Bronchial epithelial cell (primary cell): Measurements from ENCODE around the gene NOP14. TPM values are rescaled to one million over a fixed set of nuclear protein-coding genes. Genes with fewer than 3 reads are reported as not detected.

Experiments
- DNase-seq: peaks from one replicate; pipeline ENCODE4 v3.0.0-alpha.2; 2010; ENCODE audit warnings: low read depth
- FAIRE-seq: peaks from 2 replicates; lab custom pipeline; 2011; peaks lifted over from hg19 to GRCh38; lab: Jason Lieb, UNC
- H3K27me3 ChIP-seq: 2 replicates; pipeline ENCODE4 v1.5.1; 2011; ENCODE audit warnings: low read length; ENCODE audit not compliant: control insufficient read depth, insufficient read depth
- H3K36me3 ChIP-seq: 2 replicates; pipeline ENCODE4 v1.5.1; 2011; ENCODE audit warnings: low read length; ENCODE audit not compliant: control insufficient read depth, insufficient read depth
- H3K4me3 ChIP-seq: 2 replicates; pipeline ENCODE4 v1.5.1; 2011; ENCODE audit warnings: mild to moderate bottlenecking, low read depth, low read length, control low read depth
- total RNA-seq: library from RNA; depleted of rRNA; stranded (reverse); fragments of >200 nt; gene quantifications from 2 replicates; pipeline ENCODE4 v1.2.1, GENCODE V29; 2014
- TF ChIP-seq, protein P1 (sequence below): IDR thresholded peaks from 2 replicates; pipeline ENCODE4 v1.5.1; 2011; ENCODE audit warnings: mild to moderate bottlenecking, moderate library complexity, low read length, control low read depth, inconsistent platforms; ENCODE audit not compliant: insufficient read depth, severe bottlenecking

Gene NOP14
- total RNA-seq, 1 donor from 2014 or later, result 31.1 TPM

DNA sequence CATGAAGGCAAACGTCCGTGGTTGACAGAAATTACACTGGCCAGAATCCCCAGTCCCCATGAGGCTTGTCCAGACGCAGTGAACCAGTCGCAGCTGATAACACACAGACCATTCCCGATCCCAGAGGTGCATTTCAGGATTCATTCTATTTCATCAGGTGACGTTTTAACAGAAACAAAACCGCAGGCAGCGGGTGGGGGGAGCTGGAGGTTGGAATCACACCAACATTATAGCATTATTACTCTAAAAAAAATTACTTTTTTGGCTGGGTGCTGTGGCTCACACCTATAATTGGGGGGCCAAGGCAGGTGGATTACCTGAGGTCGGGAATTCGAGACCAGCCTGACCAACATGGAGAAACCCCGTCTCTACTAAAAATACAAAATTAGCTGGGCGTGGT is 25.2 kb downstream of the NOP14 start:
- no peak overlapping the region for H3K4me3 ChIP-seq
- TF ChIP-seq, protein P1, sequence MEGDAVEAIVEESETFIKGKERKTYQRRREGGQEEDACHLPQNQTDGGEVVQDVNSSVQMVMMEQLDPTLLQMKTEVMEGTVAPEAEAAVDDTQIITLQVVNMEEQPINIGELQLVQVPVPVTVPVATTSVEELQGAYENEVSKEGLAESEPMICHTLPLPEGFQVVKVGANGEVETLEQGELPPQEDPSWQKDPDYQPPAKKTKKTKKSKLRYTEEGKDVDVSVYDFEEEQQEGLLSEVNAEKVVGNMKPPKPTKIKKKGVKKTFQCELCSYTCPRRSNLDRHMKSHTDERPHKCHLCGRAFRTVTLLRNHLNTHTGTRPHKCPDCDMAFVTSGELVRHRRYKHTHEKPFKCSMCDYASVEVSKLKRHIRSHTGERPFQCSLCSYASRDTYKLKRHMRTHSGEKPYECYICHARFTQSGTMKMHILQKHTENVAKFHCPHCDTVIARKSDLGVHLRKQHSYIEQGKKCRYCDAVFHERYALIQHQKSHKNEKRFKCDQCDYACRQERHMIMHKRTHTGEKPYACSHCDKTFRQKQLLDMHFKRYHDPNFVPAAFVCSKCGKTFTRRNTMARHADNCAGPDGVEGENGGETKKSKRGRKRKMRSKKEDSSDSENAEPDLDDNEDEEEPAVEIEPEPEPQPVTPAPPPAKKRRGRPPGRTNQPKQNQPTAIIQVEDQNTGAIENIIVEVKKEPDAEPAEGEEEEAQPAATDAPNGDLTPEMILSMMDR, result no peak
- peaks cover 34% of the 10 kb centered on the region for H3K36me3 ChIP-seq
- no peak for DNase-seq
- FAIRE-seq, result no peak
- H3K27me3 ChIP-seq, result no peaks in the 10 kb centered on the region

DNA sequence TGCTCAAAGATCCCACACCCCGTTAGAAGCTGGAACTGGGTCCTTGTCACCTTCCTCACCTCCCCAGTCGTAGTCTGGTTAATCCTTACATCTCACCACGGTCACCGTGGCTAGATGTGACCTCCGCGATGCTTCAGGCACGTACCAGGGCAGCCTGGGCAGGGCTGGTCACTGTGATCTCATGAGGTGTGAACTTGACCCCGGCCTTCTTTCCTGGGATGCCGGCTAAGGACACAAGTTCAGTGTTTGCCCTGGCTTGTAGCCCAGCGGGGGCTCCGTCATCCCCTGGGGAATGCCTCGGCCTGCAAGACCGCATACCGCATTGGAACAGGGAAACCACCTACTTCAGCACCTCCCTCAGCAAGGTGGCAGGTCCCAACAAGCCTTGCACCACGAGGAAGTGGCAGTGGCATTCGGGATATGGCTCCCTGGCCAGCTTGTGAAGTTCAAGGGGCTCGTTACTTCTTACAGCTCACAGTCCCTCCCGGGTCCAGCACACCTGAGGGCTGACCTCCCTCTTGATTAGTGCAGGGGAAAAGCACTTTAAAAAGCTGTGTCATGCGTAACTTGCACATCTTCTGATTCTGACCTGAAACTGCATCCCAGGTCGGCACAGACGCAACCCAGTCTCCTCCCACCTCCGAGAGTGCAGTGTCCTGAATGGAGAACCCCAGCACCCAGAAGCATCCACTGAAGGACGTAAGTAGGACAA is 25.9 kb downstream of the NOP14 start:
- Histone ChIP-seq H3K36me3 (peaks cover 29% of the 10 kb centered on the region), H3K4me3 (peak overlapping the region; percentile 11), H3K27me3 (no peaks in the 10 kb centered on the region)
- DNase-seq, result peak; percentile 99
- FAIRE-seq, result no peak
- TF ChIP-seq, protein P1, result no peak

DNA sequence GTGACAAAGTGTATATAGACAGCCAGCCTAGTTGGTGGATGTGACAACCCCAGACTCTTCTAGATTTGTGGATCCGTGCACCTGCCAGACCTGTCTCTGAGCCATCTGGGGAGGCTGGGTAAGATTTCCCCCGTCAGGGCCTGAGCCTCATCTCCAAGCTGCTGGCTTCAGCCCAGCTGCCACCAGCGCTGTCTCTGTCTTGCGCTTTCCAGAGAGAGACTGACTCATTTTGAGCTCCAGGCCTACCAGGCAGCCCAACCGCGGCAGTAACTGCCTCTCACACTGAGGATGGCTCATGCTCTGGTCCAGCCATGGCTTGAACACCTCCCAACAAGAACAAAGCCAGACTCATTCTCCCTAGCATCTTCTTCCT is 26.4 kb downstream of the NOP14 start:
- peak; percentile 94 for FAIRE-seq
- H3K4me3 ChIP-seq, result no peak overlapping the region
- DNase-seq, result peak; percentile 93
- H3K36me3 ChIP-seq, result peaks cover 32% of the 10 kb centered on the region
- TF ChIP-seq, protein P1, result no peak
- H3K27me3 ChIP-seq, result no peaks in the 10 kb centered on the region

DNA sequence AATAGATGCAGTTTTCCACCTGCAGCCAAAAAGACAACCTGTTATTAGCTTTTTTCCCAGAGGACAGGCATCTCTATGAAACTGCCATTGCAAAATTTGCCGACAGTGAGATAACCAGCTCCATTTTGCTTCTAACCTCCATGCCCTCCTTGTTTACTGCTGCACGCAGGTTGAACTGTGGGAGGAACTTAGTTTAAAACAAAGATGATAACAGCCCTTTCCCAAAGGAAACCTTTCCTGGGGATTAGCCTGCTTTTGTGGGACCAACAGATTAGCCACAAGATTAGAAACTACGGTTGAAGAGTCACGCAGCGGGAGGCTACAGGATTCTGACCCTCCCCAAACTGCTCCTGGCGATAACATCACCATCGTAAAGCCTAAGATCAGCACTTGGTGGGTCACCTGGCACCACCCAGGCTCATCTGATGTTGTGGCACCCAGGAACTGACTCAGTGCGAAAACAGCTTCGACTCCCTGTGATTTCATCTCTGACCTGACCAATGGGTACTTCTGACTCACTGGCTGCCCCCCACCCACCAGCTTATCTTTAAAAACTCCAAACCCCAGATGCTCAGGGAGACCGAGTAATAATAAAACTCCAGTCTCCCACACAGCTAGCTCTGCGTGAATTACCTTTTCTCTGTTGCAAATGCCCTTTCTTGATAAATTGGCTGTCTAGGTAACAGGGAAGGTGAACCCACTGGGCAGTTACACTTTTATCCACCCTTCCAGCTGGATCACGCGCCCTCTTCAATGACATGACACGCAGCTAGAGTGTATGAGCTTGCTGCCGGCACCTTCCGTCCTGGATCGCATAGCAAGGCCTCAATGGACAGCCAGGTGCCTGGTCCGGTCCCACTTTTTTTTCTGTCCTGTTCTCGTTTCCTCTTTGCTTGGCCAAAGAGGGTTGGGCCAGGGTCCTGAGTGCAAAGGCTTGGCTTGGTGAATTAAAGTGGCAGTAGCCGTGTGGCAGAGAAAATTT is 27.2 kb downstream of the NOP14 start:
- FAIRE-seq (peak; percentile 89), DNase-seq (peak; percentile 95)
- peaks cover 32% of the 10 kb centered on the region for H3K36me3 ChIP-seq
- peak overlapping the region; percentile 91 for H3K4me3 ChIP-seq
- H3K27me3 ChIP-seq, result no peaks in the 10 kb centered on the region
- TF ChIP-seq, protein P1, result no peak

DNA sequence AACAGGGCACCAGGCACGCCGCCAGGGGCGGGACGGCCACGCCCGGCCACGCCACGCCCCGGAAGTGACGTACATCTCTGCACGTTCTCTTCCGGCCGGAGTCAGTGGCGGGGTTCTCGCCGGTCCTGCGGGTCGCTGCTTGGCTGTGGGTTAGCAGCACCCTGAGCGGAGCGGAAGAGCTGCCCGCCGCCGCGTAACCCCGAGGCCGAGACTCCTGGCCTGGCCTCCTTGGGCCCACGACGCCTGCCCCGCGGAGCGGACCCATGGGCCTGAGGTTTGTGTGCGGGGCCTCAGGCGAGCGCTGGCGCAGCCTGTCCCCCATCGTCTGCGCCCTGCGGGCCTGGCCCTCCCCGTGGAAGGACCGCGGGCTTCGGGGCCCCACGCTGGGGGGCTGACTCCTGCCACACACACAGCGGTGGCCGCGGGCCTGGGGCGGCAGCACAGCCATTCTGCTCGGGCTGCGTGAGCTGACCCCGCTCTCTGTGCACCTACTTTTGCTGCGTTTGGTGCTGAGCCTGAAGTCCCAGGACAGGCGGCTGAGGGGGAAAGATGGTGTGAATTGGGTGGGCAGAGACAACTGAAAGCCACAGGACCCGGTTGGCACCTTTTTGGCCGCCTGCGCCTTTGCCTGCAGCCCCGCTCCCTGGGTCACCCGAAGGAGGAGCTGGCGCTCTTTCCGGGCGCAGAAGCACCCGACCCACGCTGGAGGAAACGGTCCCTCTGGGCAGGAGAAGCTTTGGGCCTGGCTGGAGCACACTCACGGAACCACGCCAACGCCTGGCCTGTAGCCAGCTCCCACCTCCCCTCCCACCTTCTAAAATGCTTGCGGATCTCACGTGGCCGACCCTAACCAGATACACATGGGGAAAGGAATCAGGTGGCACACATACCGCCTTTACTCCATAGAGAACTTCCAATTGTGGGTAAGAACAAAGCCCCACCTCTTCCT is 28.1 kb downstream of the NOP14 start:
- DNase-seq, result peak; percentile 76
- H3K36me3 ChIP-seq, result peaks cover 28% of the 10 kb centered on the region
- TF ChIP-seq, protein P1, result no peak
- no peaks in the 10 kb centered on the region for H3K27me3 ChIP-seq
- H3K4me3 ChIP-seq, result peak overlapping the region; percentile 91
- no peak for FAIRE-seq
